GM12878 (cell line): Measurements from ENCODE around the gene ZNF629. TPM values are rescaled to one million over a fixed set of nuclear protein-coding genes. Genes with fewer than 3 reads are reported as not detected.

Source experiments
- BHLHE40 ChIP-seq, 2 experiments: fragments of 450-650 bp in 1 of 2; IDR thresholded peaks; 2 replicates each; pipeline ENCODE4 v1.6.1; 2011 to 2017; ENCODE audit warnings: low read depth in 2 of 2, borderline replicate concordance in 1 of 2, improper control_type of control experiment in 1 of 2, low read length in 1 of 2, mild to moderate bottlenecking in 1 of 2
- BMI1 ChIP-seq: fragments of 450-650 bp; IDR thresholded peaks from 2 replicates; pipeline ENCODE4 v1.6.1; 2016; ENCODE audit warnings: mild to moderate bottlenecking, moderate library complexity, borderline replicate concordance
- GABPA ChIP-seq: IDR thresholded peaks from 2 replicates; pipeline ENCODE4 v1.6.1; 2014; ENCODE audit warnings: antibody characterized with exemption, low read depth, mild to moderate bottlenecking, inconsistent platforms
- MEF2A ChIP-seq: IDR thresholded peaks from 2 replicates; pipeline ENCODE4 v1.6.1; 2011; ENCODE audit warnings: low read depth, mild to moderate bottlenecking, low read length, moderate library complexity; ENCODE audit not compliant: insufficient read depth
- NBN ChIP-seq: fragments of 450-650 bp; IDR thresholded peaks from 2 replicates; pipeline ENCODE4 v1.6.1; 2016
- PAX5 ChIP-seq: IDR thresholded peaks from 2 replicates; pipeline ENCODE4 v1.6.1; 2011; ENCODE audit warnings: low read depth, low read length, borderline replicate concordance
- SMAD5 ChIP-seq: IDR thresholded peaks from 2 replicates; pipeline ENCODE4 v1.6.1; 2016; ENCODE audit warnings: antibody characterized with exemption, low read depth
- SUPT20H ChIP-seq: IDR thresholded peaks from 2 replicates; pipeline ENCODE4 v1.6.1; 2011; ENCODE audit warnings: low read depth, mild to moderate bottlenecking, low read length, moderate library complexity, borderline replicate concordance; ENCODE audit not compliant: control insufficient read depth
- SUZ12 ChIP-seq: fragments of 200-600 bp; sonication (generic); IDR thresholded peaks from one replicate; pipeline ENCODE4 v1.6.1; 2018; ENCODE audit warnings: antibody characterized with exemption, mild to moderate bottlenecking; ENCODE audit not compliant: unreplicated experiment
- YY1 ChIP-seq: IDR thresholded peaks from 2 replicates; pipeline ENCODE4 v1.6.1; 2011; ENCODE audit warnings: low read depth, mild to moderate bottlenecking, low read length
- ZBED1 ChIP-seq: IDR thresholded peaks from 2 replicates; pipeline ENCODE4 v1.6.1; 2016; ENCODE audit warnings: borderline replicate concordance
- ZNF24 ChIP-seq: fragments of 450-650 bp; IDR thresholded peaks from 2 replicates; pipeline ENCODE4 v1.6.1; 2017; ENCODE audit warnings: antibody characterized with exemption, mild to moderate bottlenecking
- polyA plus RNA-seq, 11 experiments: library from polyadenylated mRNA; depleted of rRNA in 4 of 11; unstranded in 6 of 11; stranded (reverse) in 5 of 11; fragments of >200 nt; fragmentation: Nextera tagmentation in 4 of 11; fragmentation: Illumina TruSeq in 1 of 11; extraction: Ambion mirVana in 4 of 11; extraction: Trizol in 1 of 11; gene quantifications; 1 replicate in 1 of 11; 2 replicates in 10 of 11; pipeline versions ENCODE4 v1.2.1 to v1.2.3, GENCODE V29; 2011 to 2016; ENCODE audit warnings: inconsistent platforms in 2 of 11, missing spikeins in 2 of 11, low read depth in 1 of 11
- total RNA-seq, 4 experiments: library from RNA; depleted of rRNA in 3 of 4; stranded (reverse); fragments of >200 nt in 3 of 4; fragmentation: Illumina TruSeq in 1 of 4; extraction: Trizol in 1 of 4; gene quantifications; 2 replicates each; pipeline versions ENCODE4 v1.2.1 to v1.2.3, GENCODE V29; 2013 to 2021
- TF ChIP-seq, protein P1 (sequence below): IDR thresholded peaks from 2 replicates; pipeline ENCODE4 v1.6.1; 2012; ENCODE audit warnings: mild to moderate bottlenecking, low read depth, low read length
- TF ChIP-seq, protein P2 (sequence below): IDR thresholded peaks from 2 replicates; pipeline ENCODE4 v1.6.1; 2011; ENCODE audit warnings: low read depth, mild to moderate bottlenecking, low read length, moderate library complexity, borderline replicate concordance; ENCODE audit errors: extremely low read depth
- TF ChIP-seq, protein P3 (sequence below): fragments of 450-650 bp; conservative IDR thresholded peaks from 2 replicates; pipeline ENCODE4 v1.6.1; 2017; ENCODE audit warnings: mild to moderate bottlenecking, moderate library complexity
- TF ChIP-seq, protein P4 (sequence below): fragments of 450-650 bp; IDR thresholded peaks from 2 replicates; pipeline ENCODE4 v1.6.1; 2016; ENCODE audit warnings: mild to moderate bottlenecking, moderate library complexity, borderline replicate concordance
- TF ChIP-seq, protein P5 (sequence below): fragments of 450-650 bp; IDR thresholded peaks from 2 replicates; pipeline ENCODE4 v1.6.1; 2017; ENCODE audit warnings: borderline replicate concordance

Gene ZNF629
- total and polyA plus RNA-seq, 10 of the 15 experiments (the other 5 are each of a cell fraction or from before 2014, with no cell fraction given): 0.02 to 0.69 (median 0.40) TPM

DNA sequence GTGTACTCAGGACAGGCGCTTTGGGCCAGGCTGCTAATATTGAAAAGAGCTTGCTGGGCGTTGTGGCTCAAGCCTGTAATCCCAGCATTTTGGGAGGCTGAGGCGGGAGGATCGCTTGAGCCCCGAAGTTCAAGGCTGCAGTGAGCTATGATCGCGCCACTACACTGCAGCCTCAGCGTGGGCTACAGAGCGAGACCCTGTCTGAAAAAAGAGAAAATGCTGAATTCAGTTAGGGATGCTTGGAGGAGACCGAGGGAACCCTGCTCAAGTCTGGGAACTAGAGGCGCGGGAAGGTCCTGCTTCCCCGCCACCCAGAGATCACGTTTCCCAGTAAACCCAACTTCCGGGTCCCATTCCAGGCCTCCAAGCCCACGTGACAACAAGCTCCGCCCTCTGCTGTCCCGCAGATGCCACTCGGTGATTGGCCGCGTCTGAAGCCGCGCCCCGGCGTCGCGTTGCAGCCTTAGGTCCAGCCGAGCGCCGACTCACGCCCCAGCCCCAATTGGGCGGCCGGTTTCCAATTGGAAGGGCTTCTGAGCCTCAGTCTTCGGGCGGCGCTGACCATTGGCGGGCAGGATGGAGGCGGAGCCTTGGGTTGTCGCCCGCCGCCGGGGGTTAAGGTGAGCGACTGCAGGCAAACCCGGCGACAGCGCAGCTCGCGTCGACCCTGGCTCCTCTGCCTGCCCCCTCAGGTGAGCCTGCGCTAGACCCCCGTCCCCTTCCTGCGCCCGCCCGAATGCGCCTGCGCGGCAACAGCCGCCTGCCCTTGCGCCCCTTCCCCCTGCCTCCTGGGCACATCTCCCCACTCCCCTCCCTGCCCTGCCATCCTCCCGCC, 39.0 kb downstream of the ZNF629 start, which contains the start of gene PHKG2 (continued):
- peak; percentile 76; the same call in 1 of the 2 replicates for TF ChIP-seq SMAD5
- TF ChIP-seq, protein P1, sequence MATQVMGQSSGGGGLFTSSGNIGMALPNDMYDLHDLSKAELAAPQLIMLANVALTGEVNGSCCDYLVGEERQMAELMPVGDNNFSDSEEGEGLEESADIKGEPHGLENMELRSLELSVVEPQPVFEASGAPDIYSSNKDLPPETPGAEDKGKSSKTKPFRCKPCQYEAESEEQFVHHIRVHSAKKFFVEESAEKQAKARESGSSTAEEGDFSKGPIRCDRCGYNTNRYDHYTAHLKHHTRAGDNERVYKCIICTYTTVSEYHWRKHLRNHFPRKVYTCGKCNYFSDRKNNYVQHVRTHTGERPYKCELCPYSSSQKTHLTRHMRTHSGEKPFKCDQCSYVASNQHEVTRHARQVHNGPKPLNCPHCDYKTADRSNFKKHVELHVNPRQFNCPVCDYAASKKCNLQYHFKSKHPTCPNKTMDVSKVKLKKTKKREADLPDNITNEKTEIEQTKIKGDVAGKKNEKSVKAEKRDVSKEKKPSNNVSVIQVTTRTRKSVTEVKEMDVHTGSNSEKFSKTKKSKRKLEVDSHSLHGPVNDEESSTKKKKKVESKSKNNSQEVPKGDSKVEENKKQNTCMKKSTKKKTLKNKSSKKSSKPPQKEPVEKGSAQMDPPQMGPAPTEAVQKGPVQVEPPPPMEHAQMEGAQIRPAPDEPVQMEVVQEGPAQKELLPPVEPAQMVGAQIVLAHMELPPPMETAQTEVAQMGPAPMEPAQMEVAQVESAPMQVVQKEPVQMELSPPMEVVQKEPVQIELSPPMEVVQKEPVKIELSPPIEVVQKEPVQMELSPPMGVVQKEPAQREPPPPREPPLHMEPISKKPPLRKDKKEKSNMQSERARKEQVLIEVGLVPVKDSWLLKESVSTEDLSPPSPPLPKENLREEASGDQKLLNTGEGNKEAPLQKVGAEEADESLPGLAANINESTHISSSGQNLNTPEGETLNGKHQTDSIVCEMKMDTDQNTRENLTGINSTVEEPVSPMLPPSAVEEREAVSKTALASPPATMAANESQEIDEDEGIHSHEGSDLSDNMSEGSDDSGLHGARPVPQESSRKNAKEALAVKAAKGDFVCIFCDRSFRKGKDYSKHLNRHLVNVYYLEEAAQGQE: no peak
- TF ChIP-seq, protein P2, sequence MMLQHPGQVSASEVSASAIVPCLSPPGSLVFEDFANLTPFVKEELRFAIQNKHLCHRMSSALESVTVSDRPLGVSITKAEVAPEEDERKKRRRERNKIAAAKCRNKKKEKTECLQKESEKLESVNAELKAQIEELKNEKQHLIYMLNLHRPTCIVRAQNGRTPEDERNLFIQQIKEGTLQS: peak; percentile 75; the same call in 1 of the 2 replicates
- peak; percentile 73; the same call in 1 of the 2 replicates for TF ChIP-seq NBN
- TF ChIP-seq SUZ12: no peak
- TF ChIP-seq ZBED1: no peak
- TF ChIP-seq ZNF24: no peak
- TF ChIP-seq, protein P3, sequence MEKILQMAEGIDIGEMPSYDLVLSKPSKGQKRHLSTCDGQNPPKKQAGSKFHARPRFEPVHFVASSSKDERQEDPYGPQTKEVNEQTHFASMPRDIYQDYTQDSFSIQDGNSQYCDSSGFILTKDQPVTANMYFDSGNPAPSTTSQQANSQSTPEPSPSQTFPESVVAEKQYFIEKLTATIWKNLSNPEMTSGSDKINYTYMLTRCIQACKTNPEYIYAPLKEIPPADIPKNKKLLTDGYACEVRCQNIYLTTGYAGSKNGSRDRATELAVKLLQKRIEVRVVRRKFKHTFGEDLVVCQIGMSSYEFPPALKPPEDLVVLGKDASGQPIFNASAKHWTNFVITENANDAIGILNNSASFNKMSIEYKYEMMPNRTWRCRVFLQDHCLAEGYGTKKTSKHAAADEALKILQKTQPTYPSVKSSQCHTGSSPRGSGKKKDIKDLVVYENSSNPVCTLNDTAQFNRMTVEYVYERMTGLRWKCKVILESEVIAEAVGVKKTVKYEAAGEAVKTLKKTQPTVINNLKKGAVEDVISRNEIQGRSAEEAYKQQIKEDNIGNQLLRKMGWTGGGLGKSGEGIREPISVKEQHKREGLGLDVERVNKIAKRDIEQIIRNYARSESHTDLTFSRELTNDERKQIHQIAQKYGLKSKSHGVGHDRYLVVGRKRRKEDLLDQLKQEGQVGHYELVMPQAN: 0 out of 2 replicates have a peak, but pooled peaks have one; percentile 46
- TF ChIP-seq BHLHE40 (IDR thresholded peaks at IDR 0.05; ENCODE audit: borderline replicate concordance in 1 of 2, low read depth in 2 of 2, low read length in 1 of 2): peak; percentile 95 to 96
- TF ChIP-seq GABPA: no peak
- TF ChIP-seq BMI1: no peak
- TF ChIP-seq, protein P4, sequence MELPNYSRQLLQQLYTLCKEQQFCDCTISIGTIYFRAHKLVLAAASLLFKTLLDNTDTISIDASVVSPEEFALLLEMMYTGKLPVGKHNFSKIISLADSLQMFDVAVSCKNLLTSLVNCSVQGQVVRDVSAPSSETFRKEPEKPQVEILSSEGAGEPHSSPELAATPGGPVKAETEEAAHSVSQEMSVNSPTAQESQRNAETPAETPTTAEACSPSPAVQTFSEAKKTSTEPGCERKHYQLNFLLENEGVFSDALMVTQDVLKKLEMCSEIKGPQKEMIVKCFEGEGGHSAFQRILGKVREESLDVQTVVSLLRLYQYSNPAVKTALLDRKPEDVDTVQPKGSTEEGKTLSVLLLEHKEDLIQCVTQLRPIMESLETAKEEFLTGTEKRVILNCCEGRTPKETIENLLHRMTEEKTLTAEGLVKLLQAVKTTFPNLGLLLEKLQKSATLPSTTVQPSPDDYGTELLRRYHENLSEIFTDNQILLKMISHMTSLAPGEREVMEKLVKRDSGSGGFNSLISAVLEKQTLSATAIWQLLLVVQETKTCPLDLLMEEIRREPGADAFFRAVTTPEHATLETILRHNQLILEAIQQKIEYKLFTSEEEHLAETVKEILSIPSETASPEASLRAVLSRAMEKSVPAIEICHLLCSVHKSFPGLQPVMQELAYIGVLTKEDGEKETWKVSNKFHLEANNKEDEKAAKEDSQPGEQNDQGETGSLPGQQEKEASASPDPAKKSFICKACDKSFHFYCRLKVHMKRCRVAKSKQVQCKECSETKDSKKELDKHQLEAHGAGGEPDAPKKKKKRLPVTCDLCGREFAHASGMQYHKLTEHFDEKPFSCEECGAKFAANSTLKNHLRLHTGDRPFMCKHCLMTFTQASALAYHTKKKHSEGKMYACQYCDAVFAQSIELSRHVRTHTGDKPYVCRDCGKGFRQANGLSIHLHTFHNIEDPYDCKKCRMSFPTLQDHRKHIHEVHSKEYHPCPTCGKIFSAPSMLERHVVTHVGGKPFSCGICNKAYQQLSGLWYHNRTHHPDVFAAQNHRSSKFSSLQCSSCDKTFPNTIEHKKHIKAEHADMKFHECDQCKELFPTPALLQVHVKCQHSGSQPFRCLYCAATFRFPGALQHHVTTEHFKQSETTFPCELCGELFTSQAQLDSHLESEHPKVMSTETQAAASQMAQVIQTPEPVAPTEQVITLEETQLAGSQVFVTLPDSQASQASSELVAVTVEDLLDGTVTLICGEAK: peak; percentile 49; the same call in 1 of the 2 replicates
- no peak for TF ChIP-seq SUPT20H
- TF ChIP-seq YY1: peak; percentile 44; the same call in 1 of the 2 replicates
- TF ChIP-seq MEF2A: no peak
- TF ChIP-seq, protein P5, sequence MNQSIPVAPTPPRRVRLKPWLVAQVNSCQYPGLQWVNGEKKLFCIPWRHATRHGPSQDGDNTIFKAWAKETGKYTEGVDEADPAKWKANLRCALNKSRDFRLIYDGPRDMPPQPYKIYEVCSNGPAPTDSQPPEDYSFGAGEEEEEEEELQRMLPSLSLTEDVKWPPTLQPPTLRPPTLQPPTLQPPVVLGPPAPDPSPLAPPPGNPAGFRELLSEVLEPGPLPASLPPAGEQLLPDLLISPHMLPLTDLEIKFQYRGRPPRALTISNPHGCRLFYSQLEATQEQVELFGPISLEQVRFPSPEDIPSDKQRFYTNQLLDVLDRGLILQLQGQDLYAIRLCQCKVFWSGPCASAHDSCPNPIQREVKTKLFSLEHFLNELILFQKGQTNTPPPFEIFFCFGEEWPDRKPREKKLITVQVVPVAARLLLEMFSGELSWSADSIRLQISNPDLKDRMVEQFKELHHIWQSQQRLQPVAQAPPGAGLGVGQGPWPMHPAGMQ: no peak
- no peak for TF ChIP-seq PAX5
